HUES48 (cell line): Measurements from ENCODE around the gene GRIK4.

Experiments used
- H3K27ac ChIP-seq: one replicate; pipeline ENCODE4 v1.7.0; 2013; ENCODE audit warnings: low read depth, low read length, inconsistent platforms
- H3K27me3 ChIP-seq: 2 replicates; pipeline ENCODE4 v1.6.1; 2013; ENCODE audit warnings: mild to moderate bottlenecking, low read length; ENCODE audit not compliant: control insufficient read depth, insufficient read depth
- H3K36me3 ChIP-seq: 2 replicates; pipeline ENCODE4 v1.6.1; 2013; ENCODE audit warnings: low read length; ENCODE audit not compliant: control insufficient read depth, insufficient read depth
- H3K4me1 ChIP-seq: 2 replicates; pipeline ENCODE4 v1.6.1; 2013; ENCODE audit warnings: mild to moderate bottlenecking, low read length; ENCODE audit not compliant: control insufficient read depth, insufficient read depth
- H3K4me3 ChIP-seq: 2 replicates; pipeline ENCODE4 v1.5.1; 2013; ENCODE audit warnings: mild to moderate bottlenecking, low read depth, low read length
- H3K9ac ChIP-seq: 2 replicates; pipeline ENCODE4 v1.6.1; 2013; ENCODE audit warnings: mild to moderate bottlenecking, low read depth, low read length, moderate library complexity
- H3K9me3 ChIP-seq: 2 replicates; pipeline ENCODE4 v1.6.1; 2013; ENCODE audit warnings: low read length; ENCODE audit not compliant: control insufficient read depth, insufficient read depth

Gene GRIK4

DNA sequence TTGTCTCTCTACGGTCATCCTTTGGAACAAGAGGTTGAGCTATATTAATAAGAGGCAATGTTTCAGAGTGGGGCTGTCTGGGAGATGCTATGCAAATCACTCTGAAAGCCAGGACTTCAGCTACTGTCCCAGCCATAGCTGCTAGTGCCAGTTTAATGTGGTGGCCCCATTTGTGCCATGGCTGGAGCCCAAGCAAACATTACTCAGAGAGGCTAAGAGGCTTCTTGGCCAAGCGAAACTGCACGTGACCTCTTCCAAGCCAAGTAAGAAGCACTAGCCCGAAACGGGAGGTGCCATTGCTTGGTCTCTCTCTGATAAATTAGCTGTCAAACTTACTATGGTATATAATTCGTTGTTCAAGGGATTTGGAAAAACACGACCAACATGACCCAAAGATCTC is 462.0 kb downstream of the GRIK4 start:
- Histone ChIP-seq H3K4me3 (no peak overlapping the region), H3K4me1 (no peaks in the 10 kb centered on the region), H3K27ac (no peak overlapping the region), H3K9ac (no peak overlapping the region), H3K27me3 (no peaks in the 10 kb centered on the region), H3K36me3 (no peaks in the 10 kb centered on the region), H3K9me3 (no peaks in the 10 kb centered on the region)

DNA sequence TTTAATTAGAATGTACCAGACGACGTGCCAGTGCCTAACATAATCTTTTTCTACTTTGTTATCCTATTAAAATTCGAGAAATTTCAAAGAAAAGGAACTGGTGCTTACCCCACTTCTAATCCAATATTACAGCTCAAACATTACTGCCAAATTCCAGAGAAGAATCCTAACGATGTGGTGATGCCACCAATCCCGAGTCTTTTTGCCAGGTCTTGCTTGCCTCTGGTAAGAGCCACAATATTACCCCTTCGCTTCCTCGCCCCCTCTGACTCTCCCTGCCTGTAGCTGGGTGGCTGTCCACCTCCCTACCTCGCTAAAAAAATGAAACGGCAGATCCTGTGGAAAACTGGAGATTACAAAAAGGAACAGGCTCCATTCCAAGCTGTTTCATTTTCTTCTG is 462.9 kb downstream of the GRIK4 start:
- no peaks in the 10 kb centered on the region for H3K36me3 ChIP-seq
- no peaks in the 10 kb centered on the region for H3K9me3 ChIP-seq
- H3K27me3 ChIP-seq, result no peaks in the 10 kb centered on the region
- H3K4me3 ChIP-seq, result no peak overlapping the region
- no peak overlapping the region for H3K27ac ChIP-seq
- H3K4me1 ChIP-seq, result no peaks in the 10 kb centered on the region
- no peak overlapping the region for H3K9ac ChIP-seq

DNA sequence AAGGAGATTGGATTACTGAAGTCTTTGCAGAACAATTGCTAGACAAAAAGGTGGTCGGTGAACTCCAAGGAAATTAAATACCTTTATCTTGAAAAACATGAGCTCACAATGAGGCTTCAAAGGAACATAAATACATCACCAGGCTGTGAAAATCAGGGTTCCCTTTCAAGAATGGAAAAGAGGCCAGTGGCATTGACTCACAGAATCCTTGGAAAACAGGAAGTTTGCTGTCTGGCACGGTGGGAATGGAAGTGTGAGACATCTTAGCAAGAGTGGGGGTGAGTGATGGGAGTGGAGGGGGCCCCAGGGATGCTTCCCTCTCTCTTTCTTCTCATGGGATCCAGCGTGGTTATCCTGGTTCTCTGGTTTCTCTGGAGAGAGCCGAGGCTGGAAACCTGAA is 463.4 kb downstream of the GRIK4 start:
- no peaks in the 10 kb centered on the region for H3K4me1 ChIP-seq
- no peaks in the 10 kb centered on the region for H3K9me3 ChIP-seq
- no peaks in the 10 kb centered on the region for H3K36me3 ChIP-seq
- H3K27ac ChIP-seq, result peak overlapping the region; percentile 37
- H3K4me3 ChIP-seq, result no peak overlapping the region
- H3K9ac ChIP-seq, result no peak overlapping the region
- H3K27me3 ChIP-seq, result no peaks in the 10 kb centered on the region

DNA sequence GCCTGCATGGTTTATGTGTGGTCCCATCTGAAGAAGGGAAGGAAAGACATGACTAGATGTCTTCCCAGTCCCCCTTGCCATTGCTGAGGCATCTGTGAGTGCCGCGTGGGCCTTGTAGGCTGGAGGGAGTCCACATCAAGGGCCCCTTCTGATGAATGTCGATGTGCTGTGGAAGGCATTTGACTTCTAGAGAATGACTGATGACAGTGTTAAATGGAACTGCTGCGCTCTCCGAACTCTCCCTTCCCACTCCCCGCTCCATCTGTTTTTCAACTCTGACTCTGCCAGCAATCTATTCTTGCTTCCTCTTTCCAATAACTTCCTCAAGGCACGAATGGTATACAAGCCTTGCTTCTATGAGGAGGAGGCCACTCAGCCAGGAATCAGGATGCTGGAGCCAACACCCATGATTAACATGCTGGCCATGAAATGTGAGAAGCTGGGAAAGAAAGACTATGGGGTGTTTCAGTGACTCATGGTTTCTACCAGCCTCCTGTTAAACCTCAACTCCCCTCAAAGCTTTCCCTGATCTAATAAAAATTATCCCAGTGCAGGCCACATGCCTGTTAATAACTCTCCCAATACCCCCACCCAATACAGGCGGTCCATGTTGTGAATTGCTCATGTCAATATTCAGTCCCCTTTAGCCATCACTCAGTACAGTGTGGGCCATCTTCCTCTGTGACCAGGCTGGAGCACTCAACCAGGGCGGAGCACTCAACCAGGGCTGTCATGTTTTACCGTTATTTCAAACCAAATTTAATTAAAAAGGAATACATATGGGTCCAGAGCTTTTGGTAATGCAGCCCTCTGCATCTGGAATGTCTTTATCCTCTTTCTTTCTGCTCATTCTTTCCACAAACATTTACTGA is 466.0 kb downstream of the GRIK4 start:
- Histone ChIP-seq H3K9me3 (no peaks in the 10 kb centered on the region), H3K4me1 (no peaks in the 10 kb centered on the region), H3K27ac (no peak overlapping the region), H3K4me3 (no peak overlapping the region), H3K36me3 (no peaks in the 10 kb centered on the region), H3K27me3 (no peaks in the 10 kb centered on the region), H3K9ac (no peak overlapping the region)

- no peaks in the 10 kb centered on the region for H3K9me3 ChIP-seq
- no peak overlapping the region for H3K27ac ChIP-seq
- no peak overlapping the region for H3K9ac ChIP-seq
- H3K36me3 ChIP-seq, result no peaks in the 10 kb centered on the region
- no peaks in the 10 kb centered on the region for H3K27me3 ChIP-seq
- no peaks in the 10 kb centered on the region for H3K4me1 ChIP-seq
- H3K4me3 ChIP-seq, result no peak overlapping the region
Observed at GRCh38 chr11:120978701-120979100, 467.2 kb downstream of the GRIK4 start.

GRCh38 chr11:120985718-120986569 is 474.4 kb downstream of the GRIK4 start:
- Histone ChIP-seq H3K4me3 (peak overlapping the region; percentile 53), H3K4me1 (peaks cover 37% of the 10 kb centered on the region), H3K9ac (no peak overlapping the region), H3K27me3 (peaks cover 20% of the 10 kb centered on the region), H3K27ac (no peak overlapping the region), H3K9me3 (no peaks in the 10 kb centered on the region), H3K36me3 (no peaks in the 10 kb centered on the region)

DNA sequence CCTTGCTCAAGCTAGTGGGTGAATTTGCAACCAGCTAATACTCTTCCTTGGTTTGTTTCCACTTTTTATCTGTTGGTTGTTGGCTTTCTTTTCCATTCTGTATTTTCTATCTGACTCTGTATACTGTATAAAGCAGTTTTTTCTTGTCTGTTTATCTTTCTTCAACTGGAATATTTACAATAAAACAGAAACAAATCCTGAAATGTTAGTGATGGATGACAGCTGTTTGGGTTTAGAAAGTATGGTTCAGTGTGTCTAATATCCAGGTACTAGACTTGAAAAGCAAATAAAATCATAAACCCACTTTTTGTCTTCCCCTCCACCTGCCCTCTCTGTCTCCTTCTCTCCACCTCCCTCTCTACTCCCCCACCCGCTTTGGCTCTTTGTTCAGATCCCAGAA is 477.1 kb downstream of the GRIK4 start:
- no peak overlapping the region for H3K4me3 ChIP-seq
- H3K9ac ChIP-seq, result no peak overlapping the region
- no peaks in the 10 kb centered on the region for H3K9me3 ChIP-seq
- no peaks in the 10 kb centered on the region for H3K36me3 ChIP-seq
- H3K27me3 ChIP-seq, result peaks cover 20% of the 10 kb centered on the region
- H3K4me1 ChIP-seq, result peaks cover 42% of the 10 kb centered on the region
- no peak overlapping the region for H3K27ac ChIP-seq

DNA sequence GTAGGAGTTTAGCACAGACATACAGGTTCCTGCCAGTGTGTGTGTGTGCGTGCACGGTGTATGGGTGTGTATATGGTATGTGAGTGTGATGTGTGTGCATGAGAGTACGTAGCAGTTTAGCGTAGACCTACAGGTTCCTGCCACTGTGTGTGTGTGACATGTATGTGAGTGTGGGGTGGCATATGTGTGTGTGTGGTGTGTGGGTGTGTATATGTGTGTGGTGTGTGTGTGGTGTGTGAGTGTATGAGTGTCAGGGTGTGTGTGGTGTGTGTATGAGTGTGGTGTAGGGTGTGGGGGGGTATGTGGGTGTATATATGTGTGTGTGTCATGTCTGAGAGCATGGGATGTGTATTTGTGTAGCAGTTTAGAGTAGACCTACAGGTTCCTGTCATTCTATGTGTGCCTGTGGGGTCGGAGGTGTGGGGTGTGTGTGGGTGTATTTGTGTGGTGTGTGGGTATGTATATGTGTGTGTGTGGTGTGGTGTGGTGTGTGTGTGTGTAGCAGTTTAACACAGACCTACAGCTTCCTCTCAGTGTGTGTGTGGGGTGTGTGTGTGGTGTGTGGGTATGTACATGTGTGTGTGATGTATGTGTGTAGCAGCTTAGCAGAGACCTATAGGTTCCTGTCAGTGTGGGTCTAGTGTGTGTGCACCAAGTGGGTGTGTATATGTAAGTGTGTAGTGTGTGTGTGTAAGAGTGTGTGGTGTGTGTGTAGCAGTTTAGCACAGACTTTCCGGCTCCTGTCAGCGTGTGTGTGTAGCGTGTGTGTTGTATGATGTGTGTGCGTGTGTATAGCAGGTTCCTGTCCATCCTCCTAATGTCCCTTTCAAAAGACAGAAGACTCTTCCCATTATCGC is 480.5 kb downstream of the GRIK4 start:
- Histone ChIP-seq H3K4me1 (peaks cover 38% of the 10 kb centered on the region), H3K9ac (no peak overlapping the region), H3K27ac (no peak overlapping the region), H3K9me3 (no peaks in the 10 kb centered on the region), H3K27me3 (no peaks in the 10 kb centered on the region), H3K4me3 (no peak overlapping the region), H3K36me3 (no peaks in the 10 kb centered on the region)

GRCh38 chr11:120994091-120994859 is 482.7 kb downstream of the GRIK4 start:
- Histone ChIP-seq H3K9me3 (no peaks in the 10 kb centered on the region), H3K36me3 (no peaks in the 10 kb centered on the region), H3K9ac (no peak overlapping the region), H3K27me3 (no peaks in the 10 kb centered on the region), H3K4me1 (peaks cover 15% of the 10 kb centered on the region), H3K27ac (no peak overlapping the region), H3K4me3 (no peak overlapping the region)

DNA sequence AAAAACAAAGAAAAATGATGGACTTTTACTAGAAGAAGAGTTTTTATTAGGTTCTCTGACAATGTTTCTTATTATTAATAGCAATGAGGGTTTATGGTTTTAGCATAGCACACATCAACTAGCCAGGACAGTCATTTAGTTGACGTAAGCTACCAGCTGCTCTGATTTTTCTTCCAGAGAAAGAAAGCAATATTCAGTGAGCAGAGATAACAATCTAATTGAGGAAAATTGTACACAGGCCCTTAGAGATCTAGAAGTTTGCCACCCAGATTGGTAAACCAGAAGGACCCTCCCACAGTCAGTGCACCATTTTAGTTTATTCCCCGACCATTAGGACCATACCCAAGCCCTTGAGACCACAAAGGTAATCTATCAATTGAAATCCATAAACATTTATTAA is 483.6 kb downstream of the GRIK4 start:
- Histone ChIP-seq H3K4me1 (peaks cover 7% of the 10 kb centered on the region; the same call in 1 of the 2 replicates), H3K4me3 (no peak overlapping the region), H3K9me3 (no peaks in the 10 kb centered on the region), H3K9ac (no peak overlapping the region), H3K27me3 (no peaks in the 10 kb centered on the region), H3K36me3 (no peaks in the 10 kb centered on the region), H3K27ac (no peak overlapping the region)
